IPS DF 4.7 (cell line): ENCODE results near the gene SESN2.

Experiments used
- DNase-seq: peaks from one replicate; pipeline ENCODE4 v3.0.0-alpha.2; 2013; ENCODE audit warnings: low spot score; ENCODE audit errors: extremely low read depth

The SESN2 gene

DNA sequence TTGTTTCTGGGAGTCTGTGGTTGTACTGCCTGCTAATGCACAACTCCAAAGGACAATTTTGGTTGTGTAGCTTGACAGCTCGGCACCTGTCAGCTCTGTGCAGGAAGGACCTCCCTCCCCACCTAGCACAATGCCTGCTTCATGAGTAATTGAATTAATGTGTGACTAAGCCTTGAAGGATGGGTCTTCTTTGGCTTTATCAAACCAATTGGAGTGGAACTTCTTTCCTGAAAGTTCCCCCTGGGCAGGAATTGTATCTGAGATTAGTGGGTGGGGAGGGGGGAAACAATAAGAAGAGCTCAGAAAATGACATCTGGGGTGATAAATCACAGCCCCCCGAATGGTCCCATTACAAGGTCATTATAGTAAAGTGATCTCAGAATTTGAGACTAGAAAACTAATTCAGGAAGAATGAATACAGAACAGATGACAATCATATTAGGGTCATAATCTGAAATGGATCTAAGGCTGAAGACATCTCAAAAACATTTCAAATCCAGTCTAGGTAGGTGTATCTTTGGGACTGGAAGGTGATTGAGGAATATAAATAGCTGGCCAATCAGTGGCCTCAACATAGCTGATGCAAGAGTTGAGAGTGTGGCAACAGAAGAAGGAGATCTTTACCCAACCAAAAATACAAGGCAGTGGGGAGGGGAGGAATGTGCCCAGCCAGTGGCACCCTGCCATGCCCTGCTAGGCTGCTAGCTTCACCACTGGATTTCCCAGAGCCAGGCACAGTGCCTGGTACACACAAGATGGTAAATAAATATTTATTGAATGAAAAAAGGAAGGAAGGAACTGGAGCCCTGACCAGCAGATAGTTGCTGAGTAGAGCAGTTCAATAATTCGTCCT is 10.1 kb upstream of the SESN2 start:
- no peak for DNase-seq

DNA sequence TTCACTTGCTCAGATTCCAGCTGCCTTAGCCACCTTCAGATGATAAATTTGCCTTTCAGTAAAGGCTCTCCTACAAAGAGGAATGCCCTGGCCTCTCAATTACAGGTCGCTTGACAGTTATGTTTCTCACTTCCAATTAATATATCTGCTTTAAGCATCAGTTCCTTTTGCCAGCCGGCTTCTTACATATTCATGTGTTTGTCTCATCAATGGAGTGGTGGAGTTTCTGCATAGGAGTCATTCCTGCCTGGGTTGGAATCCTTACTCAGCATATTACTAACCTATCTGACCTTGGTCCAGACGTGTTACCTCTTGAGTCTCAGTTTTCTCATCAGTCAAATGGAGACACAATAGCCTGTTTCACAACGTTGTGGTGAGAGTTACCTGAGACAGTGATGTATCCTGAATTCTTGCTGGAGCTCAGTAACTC is 9.4 kb upstream of the SESN2 start:
- DNase-seq, result no peak

GRCh38 chr1:28256197-28256827 is 3.0 kb upstream of the SESN2 start:
- no peak for DNase-seq

- DNase-seq, result no peak
Measured at GRCh38 chr1:28257736-28258135, 1.6 kb upstream of the SESN2 start.

- no peak for DNase-seq
Measured at GRCh38 chr1:28258628-28259251, 578 bp upstream of the SESN2 start.

DNA sequence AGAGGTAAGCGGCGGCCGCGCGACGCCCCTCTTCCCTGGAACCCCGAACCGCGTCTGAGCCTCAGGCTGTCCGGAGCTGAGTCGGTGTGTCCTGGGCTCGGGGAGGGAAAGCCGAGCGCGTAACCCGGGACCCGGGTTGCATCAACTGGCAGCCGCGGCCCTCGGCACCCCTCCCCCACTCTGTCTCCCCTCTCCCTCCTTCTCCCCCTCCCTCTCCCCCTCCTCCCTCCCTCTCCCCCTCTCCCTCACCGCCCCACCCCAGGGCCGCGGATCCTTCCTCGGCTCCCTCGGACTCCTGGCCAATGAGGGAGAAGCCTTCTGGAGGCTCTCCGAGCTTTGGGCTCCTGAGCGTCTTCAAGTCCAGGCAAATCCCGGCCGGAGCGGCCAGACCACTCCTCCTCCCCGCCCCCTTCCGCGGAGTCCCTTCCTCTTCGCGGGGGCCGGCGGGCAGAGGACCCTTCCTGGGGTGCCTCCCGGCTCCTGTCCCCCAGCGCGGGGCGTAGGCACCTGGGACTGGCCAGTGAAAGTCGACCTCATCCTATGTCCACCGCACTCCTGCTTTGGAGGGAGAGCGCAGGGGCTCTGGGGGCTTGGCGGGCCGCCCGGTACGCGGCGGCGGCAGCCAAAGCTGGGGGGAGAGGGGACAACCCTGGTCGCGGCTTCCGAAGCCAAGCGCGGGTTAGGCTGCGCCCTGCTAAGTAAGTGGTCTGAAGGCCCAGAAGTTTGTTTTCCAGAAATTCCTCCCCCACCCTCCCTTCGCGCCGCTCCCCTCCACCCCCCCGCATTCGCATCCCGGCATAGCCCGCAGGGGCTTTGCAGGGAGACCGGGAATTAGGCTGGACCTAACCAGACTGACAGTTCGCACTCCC is 850 bp downstream of the SESN2 start:
- no peak for DNase-seq

DNA sequence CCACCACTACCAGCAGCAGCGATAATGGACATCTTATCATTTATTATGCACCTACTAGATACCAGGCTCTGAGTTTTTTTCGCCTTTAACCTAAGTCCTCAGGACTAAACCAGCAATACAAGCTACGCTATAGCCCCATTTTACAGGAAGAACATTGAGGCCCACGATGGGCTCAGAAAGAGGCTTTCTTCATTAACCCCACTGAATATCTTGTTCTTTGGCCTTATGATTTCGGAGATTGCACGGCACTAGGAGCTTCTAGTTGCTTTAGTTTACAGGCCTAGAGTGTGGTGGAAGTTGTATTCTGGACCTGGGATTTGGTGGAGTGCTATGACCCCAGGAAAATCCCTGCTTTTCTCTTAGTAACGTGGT is 1.5 kb downstream of the SESN2 start:
- no peak for DNase-seq

DNA sequence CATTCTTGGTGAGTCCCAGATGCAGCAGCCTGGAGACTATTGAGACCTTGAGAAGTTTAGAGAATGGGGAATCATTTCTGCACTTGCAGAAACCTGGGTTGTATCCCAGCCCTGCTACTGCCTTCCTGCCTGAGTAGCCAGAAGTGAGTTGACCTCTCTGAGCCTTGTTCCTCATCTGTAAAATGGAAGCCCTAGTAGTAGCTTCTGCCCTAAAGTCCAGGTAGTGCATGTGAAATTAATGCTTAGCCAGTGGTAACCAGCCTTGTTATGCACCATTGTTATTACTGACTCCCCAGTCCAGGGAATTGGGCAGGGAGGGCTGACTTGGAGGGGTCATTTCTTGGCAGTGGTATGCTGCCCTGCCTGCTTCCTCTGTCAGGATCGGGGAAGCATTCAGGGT is 5.6 kb downstream of the SESN2 start:
- DNase-seq, result no peak

DNA sequence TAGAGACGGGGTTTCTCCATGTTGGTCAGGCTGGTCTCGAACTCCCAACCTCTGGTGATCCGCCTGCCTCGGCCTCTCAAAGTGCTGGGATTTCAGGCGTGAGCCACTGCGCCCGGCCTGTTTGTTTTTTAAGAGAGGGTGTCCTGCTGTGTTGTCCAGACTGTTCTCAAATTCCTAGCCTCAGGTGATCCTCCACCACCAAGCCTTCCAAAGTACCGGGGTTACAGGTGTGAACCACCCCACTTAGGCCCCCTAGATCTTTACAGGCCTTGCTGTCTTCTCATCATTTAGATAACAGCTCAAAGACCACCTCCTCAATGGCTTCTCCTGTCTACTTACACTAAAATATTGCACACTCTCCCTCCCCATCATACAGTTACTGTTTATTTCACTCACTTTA is 6.3 kb downstream of the SESN2 start:
- no peak for DNase-seq

DNA sequence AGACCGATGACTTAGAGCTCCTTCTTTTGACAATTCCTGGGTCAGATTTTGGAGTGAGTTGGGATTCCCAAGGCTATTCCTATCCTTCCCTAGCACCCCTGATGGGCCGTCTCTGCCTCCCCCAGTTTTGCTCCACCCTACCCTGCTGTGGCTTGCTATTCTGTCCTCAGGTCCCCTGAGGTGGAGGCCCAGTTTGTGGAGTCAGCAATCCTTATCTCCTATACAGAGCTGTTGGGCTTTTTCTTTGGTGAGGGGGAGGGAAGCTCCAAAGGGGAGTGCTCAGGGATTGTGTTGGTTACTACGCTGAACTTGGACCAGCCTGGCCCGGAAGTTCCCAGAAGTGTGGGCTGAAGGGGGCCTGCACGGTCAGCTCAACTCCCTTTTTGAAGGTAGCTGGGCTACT is 7.6 kb downstream of the SESN2 start:
- DNase-seq, result no peak

GRCh38 chr1:28267633-28268032 is 8.3 kb downstream of the SESN2 start:
- DNase-seq, result no peak

- DNase-seq, result no peak
Measured at GRCh38 chr1:28269529-28269928, 10.2 kb downstream of the SESN2 start.

DNA sequence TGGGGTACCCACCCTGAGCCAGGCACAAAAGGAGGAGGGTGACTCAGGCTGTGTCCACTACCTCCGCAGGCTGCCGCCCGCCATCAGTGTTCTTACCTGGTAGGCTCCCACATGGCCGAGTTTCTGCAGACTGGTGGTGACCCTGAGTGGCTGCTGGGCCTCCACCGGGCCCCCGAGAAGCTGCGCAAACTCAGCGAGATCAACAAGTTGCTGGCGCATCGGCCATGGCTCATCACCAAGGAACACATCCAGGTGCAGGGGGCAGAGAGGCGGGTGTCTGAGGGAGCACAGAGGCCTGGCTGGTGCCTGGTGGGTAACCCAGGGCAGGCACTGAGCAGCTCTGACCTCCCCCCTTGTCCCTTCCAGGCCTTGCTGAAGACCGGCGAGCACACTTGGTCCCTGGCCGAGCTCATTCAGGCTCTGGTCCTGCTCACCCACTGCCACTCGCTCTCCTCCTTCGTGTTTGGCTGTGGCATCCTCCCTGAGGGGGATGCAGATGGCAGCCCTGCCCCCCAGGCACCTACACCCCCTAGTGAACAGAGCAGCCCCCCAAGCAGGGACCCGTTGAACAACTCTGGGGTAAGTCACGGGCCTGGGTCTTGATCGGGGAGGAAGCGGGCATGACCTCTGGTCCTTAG is 13.0 kb downstream of the SESN2 start:
- DNase-seq, result no peak

- no peak for DNase-seq
Measured at GRCh38 chr1:28273216-28273860, 14.0 kb downstream of the SESN2 start.

DNA sequence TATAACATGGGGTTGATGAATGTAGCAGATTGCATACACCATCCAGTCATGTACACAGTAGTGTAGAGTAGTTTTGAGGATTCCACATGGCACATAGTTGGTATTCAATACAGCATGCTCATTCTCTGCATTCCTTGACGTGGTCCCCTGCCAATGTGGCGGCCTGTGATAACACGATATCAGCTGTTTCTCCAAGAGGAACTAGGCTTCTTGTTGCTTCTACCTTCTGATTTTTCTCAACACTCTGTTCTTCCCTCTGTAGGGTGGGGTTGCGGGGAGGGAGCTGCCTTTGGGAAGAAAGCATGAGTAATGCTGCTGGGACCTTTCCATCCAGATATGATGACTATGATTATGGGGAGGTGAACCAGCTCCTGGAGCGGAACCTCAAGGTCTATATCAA is 19.4 kb downstream of the SESN2 start:
- DNase-seq, result no peak

GRCh38 chr1:28279721-28280120 is 20.4 kb downstream of the SESN2 start:
- no peak for DNase-seq

DNA sequence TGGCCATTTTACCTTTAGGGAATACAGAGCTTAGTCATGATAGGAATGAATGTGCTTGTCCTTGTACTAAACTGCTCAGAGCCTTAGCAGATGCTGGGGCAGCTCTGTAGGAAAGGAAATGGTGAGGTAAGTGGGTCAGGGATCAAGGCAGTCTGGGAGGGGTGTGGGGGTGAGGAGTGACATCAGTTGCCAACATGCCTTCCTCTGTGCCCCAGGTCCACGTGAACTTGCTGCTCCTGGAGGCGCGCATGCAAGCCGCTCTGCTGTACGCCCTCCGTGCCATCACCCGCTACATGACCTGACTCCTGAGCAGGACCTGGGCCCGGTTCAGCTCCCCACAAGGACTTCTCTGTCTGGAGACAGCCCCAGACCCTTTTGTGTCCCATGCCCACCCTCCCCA is 21.2 kb downstream of the SESN2 start:
- no peak for DNase-seq

GRCh38 chr1:28280977-28281381 is 21.7 kb downstream of the SESN2 start:
- no peak for DNase-seq

DNA sequence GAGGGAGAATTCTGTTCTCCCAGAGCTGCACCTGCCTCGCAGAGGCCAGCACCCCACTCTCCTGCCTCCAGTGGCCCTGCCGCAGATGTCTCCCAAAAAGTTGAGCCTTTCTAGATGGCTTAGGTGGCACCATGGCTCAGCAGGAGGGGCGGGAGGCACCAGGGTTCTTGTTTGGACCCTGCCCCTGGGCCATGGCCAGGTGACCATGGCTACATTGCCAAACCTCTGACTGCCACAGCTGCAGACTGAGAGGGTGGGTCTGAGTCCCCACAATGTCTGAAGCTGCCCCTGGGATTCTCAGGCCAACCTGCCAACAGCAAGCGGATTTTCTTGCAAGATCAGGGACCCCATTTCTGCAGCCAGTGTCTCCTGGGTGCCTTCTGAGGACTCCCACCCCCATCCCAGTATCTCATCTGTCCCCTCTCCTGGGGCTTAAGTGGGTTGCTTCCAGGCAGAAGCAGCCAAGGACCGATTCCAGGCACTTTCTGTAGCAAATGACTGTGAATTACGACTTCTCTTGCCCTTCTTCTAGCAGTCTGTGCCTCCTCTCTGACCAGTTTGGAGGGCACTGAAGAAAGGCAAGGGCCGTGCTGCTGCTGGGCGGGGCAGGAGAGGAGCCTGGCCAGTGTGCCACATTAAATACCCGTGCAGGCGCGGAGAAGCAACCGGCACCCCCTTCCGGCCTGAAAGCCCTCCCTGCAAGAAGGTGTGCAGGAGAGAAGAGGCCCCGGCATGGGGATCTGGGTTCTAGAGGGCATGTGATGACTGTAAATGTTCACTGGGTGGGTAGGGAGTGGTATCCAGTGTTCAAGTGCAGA is 22.5 kb downstream of the SESN2 start:
- DNase-seq, result no peak
